Activated CD8-positive, alpha-beta memory T cell treated with anti-CD3 and anti-CD28 coated beads, Interleukin-2, amount 10 ng/mL, durations not matched to agents 7 days and 5 days (primary cell): ENCODE results near the gene RUNX1. TPM values are rescaled to one million over a fixed set of nuclear protein-coding genes. Genes with fewer than 3 reads are reported as not detected.

Source experiments
- ATAC-seq: fragments of 150-1000 bp; cut with Tn5 transposase; one replicate; pipeline ENCODE4 v1.10.0; 2021; ENCODE audit warnings: moderate library complexity
- CTCF ChIA-PET: fragments of 350-600 bp; sonication (Branson Sonifier 250); formaldehyde crosslinking; loops from one replicate; lab custom pipeline; 2021; ENCODE audit warnings: antibody characterized with exemption; lab: Charles Lee
- DNase-seq: peaks from one replicate; pipeline ENCODE4 v3.0.0-alpha.2; 2020
- H3K27ac Mint-ChIP-seq: one replicate; pipeline ENCODE4 v1.8.0; 2021; ENCODE audit warnings: mild to moderate bottlenecking, mixed read lengths
- H3K27me3 Mint-ChIP-seq: one replicate; pipeline ENCODE4 v1.8.0; 2021; ENCODE audit warnings: mixed read lengths
- H3K36me3 Mint-ChIP-seq: one replicate; pipeline ENCODE4 v1.8.0; 2021; ENCODE audit warnings: mild to moderate bottlenecking, mixed read lengths
- H3K4me1 Mint-ChIP-seq: one replicate; pipeline ENCODE4 v1.8.0; 2021; ENCODE audit warnings: mixed read lengths
- H3K4me3 Mint-ChIP-seq: one replicate; pipeline ENCODE4 v1.8.0; 2021; ENCODE audit warnings: mild to moderate bottlenecking, moderate library complexity, mixed read lengths
- H3K9me3 Mint-ChIP-seq: one replicate; pipeline ENCODE4 v1.8.0; 2022; ENCODE audit warnings: low read depth, mixed read lengths
- total RNA-seq, 2 experiments: library from RNA; stranded (reverse); gene quantifications; one replicate each; pipeline ENCODE4 v1.2.3, GENCODE V29; 2021

Gene RUNX1
- total RNA-seq, 2 experiments from 2014 or later, result 23.3 to 35.3 TPM

GRCh38 chr21:35042836-35043235 is 6.3 kb downstream of the RUNX1 start:
- no peaks in the 10 kb centered on the region for H3K9me3 Mint-ChIP-seq
- DNase-seq, result no peak
- peak overlapping the region; percentile 96 for H3K27ac Mint-ChIP-seq
- no peaks in the 10 kb centered on the region for H3K27me3 Mint-ChIP-seq
- CTCF ChIA-PET, result interaction anchor here (1.1 to 12.3 kb wide), 4 partner anchors 8 to 152 kb away, joined by 5 to 128 read pairs (median 8); no protein-coding TSS in a partner anchor
- H3K4me3 Mint-ChIP-seq, result peak overlapping the region; percentile 54
- H3K36me3 Mint-ChIP-seq, result peaks cover 23% of the 10 kb centered on the region
- ATAC-seq, result no peak
- H3K4me1 Mint-ChIP-seq, result peaks cover 94% of the 10 kb centered on the region

DNA sequence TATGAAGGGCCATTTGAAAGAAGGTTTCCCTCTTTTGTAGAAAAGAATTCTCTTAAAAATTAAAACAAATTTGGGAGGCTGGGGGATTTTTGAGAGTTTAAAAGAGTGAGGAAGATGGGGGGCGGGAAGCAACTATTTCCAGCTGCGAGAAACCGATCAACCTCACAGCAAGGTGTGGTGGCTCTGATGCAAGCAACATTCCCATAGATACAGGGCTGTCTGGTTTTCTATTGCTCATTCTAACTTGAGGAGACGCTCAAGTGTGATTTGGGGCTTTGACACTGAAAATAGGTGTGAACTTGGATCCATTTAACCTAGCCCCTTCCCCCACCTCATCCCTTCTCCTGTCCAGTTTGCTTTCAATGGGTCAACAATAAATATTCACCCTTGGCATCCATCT is 7.2 kb downstream of the RUNX1 start:
- peaks cover 96% of the 10 kb centered on the region for H3K4me1 Mint-ChIP-seq
- no peak for ATAC-seq
- H3K27me3 Mint-ChIP-seq, result no peaks in the 10 kb centered on the region
- DNase-seq, result no peak
- H3K27ac Mint-ChIP-seq, result peak overlapping the region; percentile 96
- no peaks in the 10 kb centered on the region for H3K9me3 Mint-ChIP-seq
- CTCF ChIA-PET, result interaction anchor here (1.1 to 12.3 kb wide), 2 partner anchors 9 to 151 kb away, joined by 6 to 128 read pairs; no protein-coding TSS in a partner anchor
- H3K4me3 Mint-ChIP-seq, result peak overlapping the region; percentile 54
- H3K36me3 Mint-ChIP-seq, result peaks cover 18% of the 10 kb centered on the region

DNA sequence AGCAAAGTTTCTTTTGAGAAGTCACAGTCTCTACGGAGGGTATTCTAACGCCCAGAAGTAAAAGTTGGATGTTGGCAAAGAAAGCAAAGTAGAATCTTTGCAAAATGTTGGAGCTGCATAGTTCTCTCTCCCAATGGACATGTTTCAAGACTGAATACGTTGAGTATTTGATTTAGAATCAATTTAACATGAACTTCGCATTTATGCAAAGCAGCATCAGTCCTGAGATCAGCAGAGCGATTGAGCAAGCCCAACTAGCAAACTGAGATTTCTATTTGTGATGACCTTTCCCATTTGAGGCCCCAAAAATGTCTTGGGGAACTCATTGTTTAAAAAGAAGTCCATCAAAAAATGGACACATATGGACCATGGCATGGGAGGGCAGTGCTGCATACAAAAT is 8.0 kb downstream of the RUNX1 start:
- Mint-ChIP-seq H3K27me3 (no peaks in the 10 kb centered on the region), H3K4me1 (peaks cover 97% of the 10 kb centered on the region), H3K4me3 (peak overlapping the region; percentile 69), H3K9me3 (no peaks in the 10 kb centered on the region), H3K36me3 (peaks cover 18% of the 10 kb centered on the region), H3K27ac (peak overlapping the region; percentile 96)
- ATAC-seq (no peak), DNase-seq (no peak)
- CTCF ChIA-PET, result interaction anchor here (0.8 to 1.5 kb wide), 4 partner anchors 9 to 359 kb away, joined by 3 to 4 read pairs (median 3); no protein-coding TSS in a partner anchor

DNA sequence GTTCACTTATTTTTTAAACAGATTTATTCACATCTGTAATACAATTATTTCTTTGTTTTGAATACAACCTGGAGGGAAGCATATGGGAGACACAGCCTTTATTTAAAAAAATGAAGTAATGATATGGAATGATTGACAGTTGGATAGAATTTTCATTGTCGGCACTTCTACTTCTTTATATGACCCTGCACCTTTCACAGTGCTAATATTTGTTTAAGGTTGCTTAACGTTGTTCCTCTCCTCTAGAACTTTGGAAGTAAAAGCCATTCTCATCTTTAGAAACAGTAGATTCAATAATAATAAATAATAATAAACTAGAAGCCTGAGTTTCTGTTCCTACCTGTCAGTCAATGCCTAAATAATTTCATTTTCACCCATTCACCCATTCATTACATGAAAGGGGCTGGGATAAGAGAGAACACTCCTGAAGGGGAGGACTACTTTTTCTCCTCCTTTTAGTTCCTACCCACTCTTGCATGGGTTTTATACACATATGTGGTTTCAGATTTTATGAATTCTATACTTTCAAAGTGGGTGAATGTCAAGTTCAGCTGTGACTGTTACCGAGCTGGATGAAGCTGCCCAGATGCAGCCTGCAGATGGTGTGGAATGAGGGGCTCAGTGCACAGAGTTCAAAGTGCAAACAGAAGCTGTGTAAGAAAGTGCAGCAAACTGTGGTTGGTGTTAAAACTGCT is 9.4 kb downstream of the RUNX1 start:
- peak overlapping the region; percentile 77 for H3K27ac Mint-ChIP-seq
- peaks cover 22% of the 10 kb centered on the region for H3K36me3 Mint-ChIP-seq
- H3K4me1 Mint-ChIP-seq, result peaks cover 95% of the 10 kb centered on the region
- no peaks in the 10 kb centered on the region for H3K27me3 Mint-ChIP-seq
- CTCF ChIA-PET, result interaction anchor here (1.0 to 3.2 kb wide), 3 partner anchors 8 to 360 kb away, joined by 3 to 13 read pairs (median 4); no protein-coding TSS in a partner anchor
- no peak for DNase-seq
- H3K9me3 Mint-ChIP-seq, result no peaks in the 10 kb centered on the region
- ATAC-seq, result no peak
- H3K4me3 Mint-ChIP-seq, result peak overlapping the region; percentile 38

DNA sequence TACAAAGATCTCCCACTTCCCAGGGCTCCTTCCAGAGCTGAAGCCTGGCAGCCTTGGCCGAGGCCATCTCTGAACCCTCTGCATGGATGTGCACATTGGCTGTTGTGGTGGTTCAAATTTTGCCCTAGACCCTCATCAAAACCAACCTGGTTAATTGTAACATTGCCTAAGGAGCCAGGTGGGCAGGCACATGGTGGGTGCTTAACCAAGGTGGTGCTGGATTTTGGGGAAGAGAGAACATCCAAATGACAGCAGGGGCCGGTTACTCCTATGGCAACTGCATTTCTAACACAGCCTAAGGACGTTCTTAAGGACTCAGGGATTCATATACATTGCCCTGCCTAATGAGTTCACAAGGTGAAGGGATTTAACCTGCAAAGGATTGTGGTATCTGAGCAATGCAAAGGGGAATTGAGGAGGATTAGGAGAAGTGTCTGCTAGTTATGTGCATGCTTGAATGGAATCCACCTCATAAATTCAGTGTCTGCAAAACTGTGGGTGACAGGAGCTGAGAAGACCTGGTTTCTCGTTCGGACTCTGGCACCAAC is 10.3 kb downstream of the RUNX1 start:
- H3K27ac Mint-ChIP-seq, result peak overlapping the region; percentile 88
- H3K36me3 Mint-ChIP-seq, result peaks cover 25% of the 10 kb centered on the region
- peaks cover 94% of the 10 kb centered on the region for H3K4me1 Mint-ChIP-seq
- no peaks in the 10 kb centered on the region for H3K9me3 Mint-ChIP-seq
- ATAC-seq, result no peak
- no peaks in the 10 kb centered on the region for H3K27me3 Mint-ChIP-seq
- peak overlapping the region; percentile 62 for H3K4me3 Mint-ChIP-seq
- CTCF ChIA-PET, result interaction anchor here (1.1 to 3.2 kb wide), 4 partner anchors 9 to 151 kb away, joined by 3 to 13 read pairs (median 4); no protein-coding TSS in a partner anchor
- DNase-seq, result no peak

GRCh38 chr21:35037384-35037765 is 11.7 kb downstream of the RUNX1 start:
- peak overlapping the region; percentile 88 for H3K27ac Mint-ChIP-seq
- peaks cover 21% of the 10 kb centered on the region for H3K36me3 Mint-ChIP-seq
- H3K9me3 Mint-ChIP-seq, result no peaks in the 10 kb centered on the region
- no peak for ATAC-seq
- H3K27me3 Mint-ChIP-seq, result no peaks in the 10 kb centered on the region
- CTCF ChIA-PET, result interaction anchor here (0.6 to 3.2 kb wide), 6 partner anchors 8 to 148 kb away, joined by 3 to 13 read pairs (median 4); no protein-coding TSS in a partner anchor
- peak overlapping the region; percentile 62 for H3K4me3 Mint-ChIP-seq
- no peak for DNase-seq
- peaks cover 94% of the 10 kb centered on the region for H3K4me1 Mint-ChIP-seq

DNA sequence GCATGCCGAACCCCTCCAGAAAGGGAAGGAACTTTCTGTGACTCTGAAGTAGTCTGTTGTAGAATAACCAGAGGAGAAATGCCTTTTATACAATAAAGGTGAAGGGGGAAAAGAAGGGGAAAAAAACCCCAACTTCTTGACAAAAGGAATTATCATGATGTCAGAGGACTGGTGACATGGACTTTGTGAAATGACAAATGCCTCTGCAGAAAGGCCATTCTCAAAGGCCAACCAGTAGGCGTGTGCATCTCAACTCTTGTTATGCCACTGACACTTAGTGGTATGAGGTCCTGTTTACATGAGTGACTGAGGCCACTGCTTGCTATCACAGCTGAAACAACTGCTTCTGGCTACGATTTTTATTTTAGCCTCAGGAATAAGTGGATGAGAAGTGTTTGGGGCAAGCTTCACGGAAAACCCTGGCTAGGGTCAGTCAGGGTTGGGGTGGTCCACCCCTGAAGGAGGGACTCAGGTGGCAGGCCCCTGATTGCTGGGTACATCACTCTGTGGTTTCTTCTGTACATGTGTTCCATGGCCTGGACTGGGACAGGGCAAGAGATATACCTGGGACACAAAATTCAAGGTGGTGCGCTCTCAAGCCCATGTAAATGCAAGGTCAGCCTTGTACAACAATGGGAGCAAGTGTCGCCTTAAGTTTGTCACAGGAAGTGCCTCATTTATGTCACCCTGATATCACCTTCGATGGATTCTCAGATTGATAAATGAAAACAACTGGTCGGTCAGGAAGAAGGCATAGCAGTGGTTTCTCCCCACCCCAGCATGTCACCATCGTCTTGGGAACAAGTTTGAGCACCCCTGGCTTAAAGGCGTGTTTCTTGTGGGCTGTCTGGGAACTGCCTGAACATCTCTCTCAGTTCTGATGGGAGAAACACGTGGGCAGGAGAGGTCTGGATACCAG is 12.4 kb downstream of the RUNX1 start:
- peaks cover 90% of the 10 kb centered on the region for H3K4me1 Mint-ChIP-seq
- DNase-seq, result no peak
- peak overlapping the region; percentile 88 for H3K27ac Mint-ChIP-seq
- CTCF ChIA-PET, result interaction anchor here (1.2 to 1.7 kb wide), 2 partner anchors 9 to 147 kb away, joined by 3 to 4 read pairs; no protein-coding TSS in a partner anchor
- ATAC-seq, result peak; percentile 21
- H3K4me3 Mint-ChIP-seq, result no peak overlapping the region
- no peaks in the 10 kb centered on the region for H3K27me3 Mint-ChIP-seq
- H3K9me3 Mint-ChIP-seq, result no peaks in the 10 kb centered on the region
- H3K36me3 Mint-ChIP-seq, result peaks cover 26% of the 10 kb centered on the region

- no peak overlapping the region for H3K4me3 Mint-ChIP-seq
- peaks cover 26% of the 10 kb centered on the region for H3K36me3 Mint-ChIP-seq
- DNase-seq (no peak), ATAC-seq (no peak)
- H3K27ac Mint-ChIP-seq, result peak overlapping the region; percentile 66
- H3K9me3 Mint-ChIP-seq, result no peaks in the 10 kb centered on the region
- peaks cover 82% of the 10 kb centered on the region for H3K4me1 Mint-ChIP-seq
- CTCF ChIA-PET, result interaction anchor here (0.8 to 1.7 kb wide), 3 partner anchors 8 to 146 kb away, joined by 3 to 4 read pairs (median 3); no protein-coding TSS in a partner anchor
- H3K27me3 Mint-ChIP-seq, result no peaks in the 10 kb centered on the region
Observed at GRCh38 chr21:35035581-35035980, 13.5 kb downstream of the RUNX1 start.

- no peak for DNase-seq
- H3K9me3 Mint-ChIP-seq, result no peaks in the 10 kb centered on the region
- no peak overlapping the region for H3K4me3 Mint-ChIP-seq
- CTCF ChIA-PET, result interaction anchor here (0.8 to 1.7 kb wide), 2 partner anchors 46 to 145 kb away, joined by 3 to 4 read pairs; no protein-coding TSS in a partner anchor
- peaks cover 82% of the 10 kb centered on the region for H3K4me1 Mint-ChIP-seq
- peaks cover 29% of the 10 kb centered on the region for H3K36me3 Mint-ChIP-seq
- H3K27me3 Mint-ChIP-seq, result no peaks in the 10 kb centered on the region
- no peak for ATAC-seq
- peak overlapping the region; percentile 4 for H3K27ac Mint-ChIP-seq
Observed at GRCh38 chr21:35035116-35035515, 14.0 kb downstream of the RUNX1 start.

DNA sequence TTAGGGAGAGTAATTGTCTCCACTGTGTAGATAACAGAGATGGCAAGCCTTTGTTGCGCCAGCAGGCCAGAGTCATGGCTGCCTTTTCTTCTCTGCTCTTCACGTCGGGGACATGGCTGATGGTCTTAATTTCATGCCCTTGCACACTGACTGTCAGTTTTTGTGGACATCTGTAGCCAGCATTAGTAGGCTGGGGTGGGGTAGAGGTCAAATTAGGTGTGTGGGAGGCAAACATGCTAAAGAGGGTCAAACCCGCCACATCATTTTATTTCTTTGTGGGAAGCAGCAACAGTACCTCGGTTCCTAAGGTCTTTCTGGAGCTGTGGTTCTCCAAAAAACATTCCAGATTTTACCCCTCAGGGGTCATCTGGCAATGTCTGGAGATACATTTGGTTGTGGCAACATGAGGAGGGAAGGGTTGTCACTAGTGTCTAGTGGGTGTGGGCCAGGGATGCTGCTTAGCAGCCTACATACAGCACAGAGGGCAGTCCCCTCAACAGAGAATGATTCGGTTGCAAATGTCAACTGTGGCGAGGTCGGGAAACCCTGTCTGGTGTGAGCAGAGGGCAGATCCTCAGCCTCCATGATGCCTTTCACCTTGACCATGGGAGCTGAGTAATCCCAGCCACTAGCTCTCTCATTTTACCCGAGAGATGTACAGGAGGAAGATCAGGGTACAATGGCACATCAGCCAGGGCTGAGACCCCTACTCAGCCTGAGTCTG is 14.7 kb downstream of the RUNX1 start:
- H3K4me3 Mint-ChIP-seq, result no peak overlapping the region
- H3K27ac Mint-ChIP-seq, result no peak overlapping the region
- peaks cover 79% of the 10 kb centered on the region for H3K4me1 Mint-ChIP-seq
- H3K27me3 Mint-ChIP-seq, result no peaks in the 10 kb centered on the region
- H3K9me3 Mint-ChIP-seq, result no peaks in the 10 kb centered on the region
- ATAC-seq, result no peak
- DNase-seq, result no peak
- CTCF ChIA-PET, result interaction anchor here (0.9 kb wide), 1 partner anchor 46 kb away, joined by 3 read pairs; no protein-coding TSS in a partner anchor
- H3K36me3 Mint-ChIP-seq, result peaks cover 33% of the 10 kb centered on the region

DNA sequence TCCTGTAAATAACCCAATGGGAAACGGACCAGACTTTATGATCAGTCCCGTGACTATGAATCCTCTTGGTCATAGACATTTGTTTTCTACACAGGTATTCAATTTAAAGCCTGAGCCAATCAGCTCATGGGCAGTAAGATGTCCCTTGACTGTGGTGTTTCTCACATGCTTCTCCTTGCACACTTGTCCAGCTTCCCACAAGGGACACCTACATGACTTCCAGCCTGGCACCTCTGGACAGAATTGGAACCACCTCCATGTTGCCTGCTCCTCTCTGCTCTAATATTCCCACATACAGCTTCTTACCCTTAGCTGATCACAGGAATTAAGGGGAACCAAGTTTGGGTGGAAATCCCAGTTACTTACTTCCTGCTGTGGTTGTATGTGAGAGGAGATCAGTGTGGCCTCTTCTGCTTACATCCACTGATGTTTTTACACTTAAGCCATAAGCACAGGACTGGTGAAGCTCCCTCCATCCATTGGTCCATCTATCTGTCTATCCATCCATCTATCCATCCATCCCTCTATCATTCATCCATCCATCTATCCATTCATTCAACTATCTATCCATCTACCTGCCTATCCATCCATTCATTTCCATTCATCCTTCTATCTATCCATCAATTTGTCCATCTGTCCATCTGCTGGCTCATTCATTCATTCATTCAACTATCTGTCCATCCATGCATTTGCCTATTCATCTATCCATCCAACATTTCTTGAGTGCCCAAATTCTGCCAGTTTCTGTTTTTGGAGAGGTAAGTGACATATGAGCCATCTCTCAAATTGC is 16.4 kb downstream of the RUNX1 start:
- Mint-ChIP-seq H3K4me1 (peaks cover 81% of the 10 kb centered on the region), H3K9me3 (no peaks in the 10 kb centered on the region), H3K36me3 (peaks cover 38% of the 10 kb centered on the region), H3K27me3 (no peaks in the 10 kb centered on the region), H3K4me3 (no peak overlapping the region), H3K27ac (no peak overlapping the region)
- no peak for ATAC-seq
- no peak for DNase-seq
- CTCF ChIA-PET, result interaction anchor here (0.8 to 1.8 kb wide), 3 partner anchors 11 to 143 kb away, joined by 3 to 6 read pairs (median 3); no protein-coding TSS in a partner anchor
